ENCODE measurements around the gene CLDN19.
"Not testable (repeated sequence)": the region's sequence is repeated elsewhere in the genome, so short reads cannot be mapped to it uniquely, and the experiment has no call there.

The CLDN19 gene

GRCh38 chr1:42721926-42722325, 18.1 kb downstream of the CLDN19 start:
- no peaks in the 10 kb centered on the region for H3K9me3 Mint-ChIP-seq

DNA sequence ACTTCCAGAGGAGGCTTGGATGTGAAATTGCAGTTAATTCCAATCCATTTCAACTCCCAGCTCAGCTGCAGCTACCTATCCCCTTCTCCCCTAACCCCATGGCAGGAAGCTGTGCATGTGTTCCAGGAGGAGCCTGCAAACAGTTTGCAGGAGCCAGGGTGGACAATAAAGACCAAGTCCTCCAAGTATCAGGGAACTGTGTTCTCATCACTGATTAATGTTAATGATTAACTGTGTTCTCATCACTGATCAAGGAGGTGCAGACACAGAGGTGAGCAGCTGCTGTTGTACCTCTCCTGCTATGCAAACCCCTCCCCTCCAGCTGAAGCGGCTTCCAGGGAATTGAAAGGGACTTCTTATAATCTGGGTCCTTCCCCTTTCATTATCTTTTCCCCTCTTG, 19.2 kb downstream of the CLDN19 start:
- Mint-ChIP-seq H3K9me3 (no peaks in the 10 kb centered on the region), H3K36me3 (ENCODE audit: low read depth) (peaks cover 27% of the 10 kb centered on the region), H3K4me3 (no peak overlapping the region), H3K27me3 (no peaks in the 10 kb centered on the region), H3K4me1 (ENCODE audit: low read depth) (no peaks in the 10 kb centered on the region), H3K27ac (no peak overlapping the region)
- no peak for DNase-seq

More at GRCh38 chr1:42721926-42722325, 18.1 kb downstream of the CLDN19 start:
- no peaks in the 10 kb centered on the region for H3K4me1 Mint-ChIP-seq (ENCODE audit: low read depth)
- peaks cover 19% of the 10 kb centered on the region for H3K36me3 Mint-ChIP-seq (ENCODE audit: low read depth)
- no peak for DNase-seq
- no peaks in the 10 kb centered on the region for H3K27me3 Mint-ChIP-seq
- H3K4me3 Mint-ChIP-seq, result no peak overlapping the region
- H3K27ac Mint-ChIP-seq, result no peak overlapping the region

GRCh38 chr1:42714441-42714840, 25.6 kb downstream of the CLDN19 start:
- peaks cover 23% of the 10 kb centered on the region for H3K9me3 Mint-ChIP-seq
- H3K4me3 Mint-ChIP-seq; H3K4me1 Mint-ChIP-seq (ENCODE audit: low read depth); H3K27ac Mint-ChIP-seq; H3K27me3 Mint-ChIP-seq; DNase-seq: not testable (repeated sequence)
- peaks cover 88% of the 10 kb centered on the region for H3K36me3 Mint-ChIP-seq (ENCODE audit: low read depth)

DNA sequence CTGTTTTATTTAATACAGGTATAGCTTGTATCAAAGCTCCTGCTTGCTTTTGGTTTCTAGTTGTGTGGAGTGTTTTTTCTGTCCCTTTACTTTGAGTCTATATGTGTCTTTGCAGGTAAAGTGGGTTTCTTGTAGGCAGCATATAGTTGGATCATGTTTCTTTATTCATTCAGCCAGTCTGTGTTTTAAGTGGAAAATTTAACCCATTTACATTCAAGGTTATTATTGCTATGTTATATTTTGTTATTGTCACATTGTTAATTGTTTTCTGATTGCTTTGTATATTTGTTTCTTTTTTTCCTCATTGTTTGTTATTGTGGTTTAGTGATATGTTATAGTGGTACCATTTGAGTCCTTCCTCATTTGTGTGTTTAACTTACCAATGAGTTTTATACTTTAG, 26.7 kb downstream of the CLDN19 start:
- Mint-ChIP-seq H3K9me3 (peaks cover 23% of the 10 kb centered on the region), H3K27me3 (no peaks in the 10 kb centered on the region), H3K27ac (no peak overlapping the region), H3K36me3 (ENCODE audit: low read depth) (peaks cover 90% of the 10 kb centered on the region), H3K4me3 (no peak overlapping the region), H3K4me1 (ENCODE audit: low read depth) (peaks cover 9% of the 10 kb centered on the region)
- DNase-seq, result no peak

DNA sequence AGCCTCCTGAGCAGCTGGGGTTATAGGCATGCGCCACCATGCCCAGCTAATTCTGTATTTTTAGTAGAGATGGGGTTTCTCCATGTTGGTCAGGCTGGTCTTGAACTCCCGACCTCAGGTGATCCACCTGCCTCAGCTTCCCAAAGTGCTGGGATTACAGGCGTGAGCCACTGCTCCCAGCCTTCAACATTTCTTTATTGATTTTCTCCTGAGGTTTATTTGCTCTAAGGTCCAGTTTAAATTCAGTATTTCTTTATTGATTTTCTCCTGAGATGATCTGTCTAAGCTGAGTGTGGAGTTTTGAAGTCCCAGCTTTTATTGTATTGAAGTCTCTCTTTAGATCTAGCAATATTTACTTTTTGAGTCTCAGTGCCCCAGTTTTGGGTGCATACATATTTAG, 27.2 kb downstream of the CLDN19 start:
- DNase-seq; H3K4me1 Mint-ChIP-seq (ENCODE audit: low read depth); H3K27me3 Mint-ChIP-seq; H3K27ac Mint-ChIP-seq; H3K4me3 Mint-ChIP-seq: not testable (repeated sequence)
- Mint-ChIP-seq H3K9me3 (peaks cover 23% of the 10 kb centered on the region), H3K36me3 (ENCODE audit: low read depth) (peaks cover 90% of the 10 kb centered on the region)

GRCh38 chr1:42703888-42704464, 36.1 kb downstream of the CLDN19 start:
- H3K36me3 Mint-ChIP-seq (ENCODE audit: low read depth), result peaks cover 98% of the 10 kb centered on the region
- peaks cover 5% of the 10 kb centered on the region for H3K4me1 Mint-ChIP-seq (ENCODE audit: low read depth)
- H3K9me3 Mint-ChIP-seq, result no peaks in the 10 kb centered on the region
- no peaks in the 10 kb centered on the region for H3K27me3 Mint-ChIP-seq
- peak overlapping the region; percentile 59 for H3K27ac Mint-ChIP-seq
- DNase-seq, result no peak
- H3K4me3 Mint-ChIP-seq, result no peak overlapping the region

DNA sequence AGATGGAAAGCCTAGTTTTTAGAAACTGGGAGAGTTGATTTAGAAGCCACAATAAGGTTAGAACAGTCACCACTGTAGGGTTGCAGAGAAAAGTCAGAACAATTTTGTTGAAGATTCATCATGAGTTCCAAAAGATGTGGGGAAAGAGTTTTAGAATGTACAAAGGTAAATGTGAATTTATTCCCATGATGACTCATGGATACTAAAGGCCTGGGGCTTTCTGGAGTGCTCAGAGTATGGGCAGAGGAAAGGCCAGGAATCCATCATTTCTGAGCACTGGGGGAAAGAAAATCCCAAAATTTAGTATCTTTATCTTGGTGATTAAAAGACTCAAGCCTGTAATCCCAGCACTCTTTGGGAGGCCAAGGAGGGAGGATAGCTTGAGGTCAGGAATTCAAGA, 40.0 kb downstream of the CLDN19 start:
- Mint-ChIP-seq H3K27ac (peak overlapping the region; percentile 73), H3K4me3 (no peak overlapping the region), H3K36me3 (ENCODE audit: low read depth) (peaks cover 100% of the 10 kb centered on the region), H3K4me1 (ENCODE audit: low read depth) (peaks cover 23% of the 10 kb centered on the region), H3K27me3 (no peaks in the 10 kb centered on the region), H3K9me3 (no peaks in the 10 kb centered on the region)
- no peak for DNase-seq

- Mint-ChIP-seq H3K27ac (peak overlapping the region; percentile 73), H3K4me1 (ENCODE audit: low read depth) (peaks cover 39% of the 10 kb centered on the region), H3K27me3 (no peaks in the 10 kb centered on the region), H3K9me3 (no peaks in the 10 kb centered on the region), H3K36me3 (ENCODE audit: low read depth) (peaks cover 100% of the 10 kb centered on the region), H3K4me3 (no peak overlapping the region)
- DNase-seq, result no peak
These were observed 41.8 kb downstream of the CLDN19 start for GRCh38 chr1:42698081-42698813.

DNA sequence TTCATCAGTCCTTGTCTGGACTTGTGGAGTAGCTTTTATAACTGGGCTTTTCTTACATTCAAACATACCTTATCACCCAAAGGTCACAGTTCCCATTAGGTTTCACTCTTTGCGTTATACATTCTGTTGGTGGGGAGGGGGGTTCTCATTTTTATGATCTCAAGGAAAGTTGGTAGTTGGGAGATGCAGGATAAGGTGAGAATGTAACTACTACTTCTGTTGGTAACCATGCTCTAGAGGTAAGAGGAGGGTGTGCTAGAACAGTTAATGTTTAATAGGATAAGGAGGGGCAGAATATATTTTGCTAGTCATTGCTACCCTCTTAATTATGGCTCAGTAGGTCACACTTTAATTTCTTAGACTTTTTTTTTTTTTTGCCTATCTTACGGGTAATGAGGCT, 47.1 kb downstream of the CLDN19 start:
- Mint-ChIP-seq H3K36me3 (ENCODE audit: low read depth) (peaks cover 100% of the 10 kb centered on the region), H3K27ac (peak overlapping the region; percentile 70), H3K4me1 (ENCODE audit: low read depth) (peaks cover 81% of the 10 kb centered on the region), H3K9me3 (no peaks in the 10 kb centered on the region), H3K4me3 (no peak overlapping the region), H3K27me3 (no peaks in the 10 kb centered on the region)
- no peak for DNase-seq

DNA sequence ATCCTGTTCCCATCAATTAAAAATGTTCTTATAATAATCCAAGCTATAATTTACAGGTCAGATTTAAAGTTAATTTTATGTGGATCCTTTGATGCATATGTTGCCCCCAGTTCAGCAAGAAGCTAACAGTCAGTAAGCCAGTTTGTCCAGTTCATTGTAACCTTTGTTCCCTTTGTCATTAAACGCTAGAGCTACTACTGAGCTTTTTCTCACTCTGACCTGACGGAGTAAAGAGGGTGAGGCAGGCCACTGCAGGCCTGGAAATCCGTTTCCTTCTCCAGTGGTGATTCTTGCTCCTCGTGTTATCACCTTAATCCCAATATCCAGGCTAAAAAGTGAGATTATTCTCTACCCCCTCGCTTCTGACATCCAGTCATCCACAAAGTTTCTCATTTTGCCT, 47.6 kb downstream of the CLDN19 start:
- H3K36me3 Mint-ChIP-seq (ENCODE audit: low read depth), result peaks cover 100% of the 10 kb centered on the region
- H3K4me3 Mint-ChIP-seq, result peak overlapping the region; percentile 44
- peak overlapping the region; percentile 70 for H3K27ac Mint-ChIP-seq
- no peaks in the 10 kb centered on the region for H3K27me3 Mint-ChIP-seq
- H3K4me1 Mint-ChIP-seq (ENCODE audit: low read depth), result peaks cover 86% of the 10 kb centered on the region
- H3K9me3 Mint-ChIP-seq, result no peaks in the 10 kb centered on the region
- DNase-seq, result no peak

GRCh38 chr1:42691157-42691498, 48.9 kb downstream of the CLDN19 start:
- Mint-ChIP-seq H3K27me3 (no peaks in the 10 kb centered on the region), H3K27ac (peak overlapping the region; percentile 85), H3K36me3 (ENCODE audit: low read depth) (peaks cover 100% of the 10 kb centered on the region), H3K4me1 (ENCODE audit: low read depth) (peaks cover 95% of the 10 kb centered on the region), H3K4me3 (peak overlapping the region; percentile 62), H3K9me3 (no peaks in the 10 kb centered on the region)
- no peak for DNase-seq

- DNase-seq, result no peak
- Mint-ChIP-seq H3K9me3 (no peaks in the 10 kb centered on the region), H3K36me3 (ENCODE audit: low read depth) (peaks cover 100% of the 10 kb centered on the region), H3K4me3 (peak overlapping the region; percentile 62), H3K27me3 (no peaks in the 10 kb centered on the region), H3K4me1 (ENCODE audit: low read depth) (peaks cover 95% of the 10 kb centered on the region), H3K27ac (peak overlapping the region; percentile 85)
These were observed 49.4 kb downstream of the CLDN19 start for GRCh38 chr1:42690477-42691156.

- no peak for DNase-seq
- Mint-ChIP-seq H3K4me1 (ENCODE audit: low read depth) (peaks cover 95% of the 10 kb centered on the region), H3K27me3 (no peaks in the 10 kb centered on the region), H3K27ac (peak overlapping the region; percentile 85), H3K9me3 (no peaks in the 10 kb centered on the region), H3K36me3 (ENCODE audit: low read depth) (peaks cover 100% of the 10 kb centered on the region), H3K4me3 (peak overlapping the region; percentile 62)
These were observed 50.1 kb downstream of the CLDN19 start for GRCh38 chr1:42689912-42690311.

- peak overlapping the region; percentile 67 for H3K27ac Mint-ChIP-seq
- H3K36me3 Mint-ChIP-seq (ENCODE audit: low read depth), result peaks cover 94% of the 10 kb centered on the region
- DNase-seq, result no peak
- H3K27me3 Mint-ChIP-seq, result no peaks in the 10 kb centered on the region
- peak overlapping the region; percentile 96 for H3K4me3 Mint-ChIP-seq
- no peaks in the 10 kb centered on the region for H3K9me3 Mint-ChIP-seq
- peaks cover 73% of the 10 kb centered on the region for H3K4me1 Mint-ChIP-seq (ENCODE audit: low read depth)
These were observed 53.6 kb downstream of the CLDN19 start for GRCh38 chr1:42686418-42686817.

DNA sequence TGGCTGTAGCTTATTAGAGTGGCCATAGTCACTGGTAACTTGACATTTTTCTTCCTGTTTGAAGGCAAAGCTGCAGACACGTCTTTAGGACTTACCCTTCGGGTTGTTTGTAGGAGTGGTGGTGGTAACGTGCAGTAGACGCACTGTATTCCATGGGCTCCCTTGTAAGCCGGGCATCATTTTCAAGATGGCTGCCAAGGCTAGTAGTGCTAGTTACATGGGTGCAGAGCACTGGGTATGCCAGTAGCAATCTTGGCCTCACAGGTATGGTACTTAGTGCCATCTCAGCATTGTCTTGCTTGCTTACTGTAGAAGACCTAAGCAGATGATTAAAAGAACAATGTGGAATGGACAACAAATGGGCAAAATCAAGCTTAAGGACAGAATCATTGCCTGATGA, 55.9 kb downstream of the CLDN19 start:
- peak overlapping the region; percentile 96 for H3K27ac Mint-ChIP-seq
- peaks cover 69% of the 10 kb centered on the region for H3K4me1 Mint-ChIP-seq (ENCODE audit: low read depth)
- no peaks in the 10 kb centered on the region for H3K9me3 Mint-ChIP-seq
- no peaks in the 10 kb centered on the region for H3K27me3 Mint-ChIP-seq
- DNase-seq, result no peak
- H3K36me3 Mint-ChIP-seq (ENCODE audit: low read depth), result peaks cover 78% of the 10 kb centered on the region
- H3K4me3 Mint-ChIP-seq, result peak overlapping the region; percentile 96

Data from activated T-cell treated with anti-CD3 and anti-CD28 coated beads, Interleukin-2, amount 50 U/mL, for 24 hours (primary cell).